ENCODE data around the gene BACE1.

BACE1 gene

DNA sequence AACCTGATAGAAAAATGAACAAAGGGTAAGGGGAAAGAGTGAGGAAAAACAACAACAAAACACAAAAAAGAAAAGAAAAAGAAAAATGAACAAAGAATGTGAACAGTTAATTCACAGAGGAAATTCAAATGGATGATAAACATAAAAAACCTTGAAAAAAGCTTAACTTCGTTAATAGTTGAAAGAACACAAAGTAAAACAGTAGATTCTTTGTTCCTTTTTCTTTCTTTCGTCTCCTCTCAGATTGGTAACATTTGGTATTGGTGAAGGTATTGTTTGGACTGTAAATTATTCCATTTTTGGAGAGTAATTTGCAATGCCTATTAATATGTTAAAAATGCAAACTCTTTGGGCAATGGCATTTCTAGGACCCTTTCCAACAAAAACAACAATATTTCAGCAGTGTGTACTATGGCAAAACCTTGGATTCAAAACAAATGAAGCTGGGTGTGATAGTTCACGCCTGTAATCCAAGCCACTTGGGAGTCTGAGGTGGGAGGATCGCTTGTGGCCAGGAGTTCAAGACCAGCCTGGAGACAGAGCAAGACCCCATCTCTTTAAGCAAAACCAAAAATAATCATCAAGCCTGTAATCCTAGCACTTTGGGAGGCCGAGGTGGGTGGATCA, 3.3 kb upstream of the BACE1 start:
- ChIA-PET POLR2A (ENCODE audit: low non-redundant PET) (no interaction called here), CTCF (interaction anchor here (0.7 kb wide), 1 partner anchor 921 kb away, joined by 3 read pairs; no protein-coding TSS in a partner anchor)
- TF ChIP-seq, protein P1, sequence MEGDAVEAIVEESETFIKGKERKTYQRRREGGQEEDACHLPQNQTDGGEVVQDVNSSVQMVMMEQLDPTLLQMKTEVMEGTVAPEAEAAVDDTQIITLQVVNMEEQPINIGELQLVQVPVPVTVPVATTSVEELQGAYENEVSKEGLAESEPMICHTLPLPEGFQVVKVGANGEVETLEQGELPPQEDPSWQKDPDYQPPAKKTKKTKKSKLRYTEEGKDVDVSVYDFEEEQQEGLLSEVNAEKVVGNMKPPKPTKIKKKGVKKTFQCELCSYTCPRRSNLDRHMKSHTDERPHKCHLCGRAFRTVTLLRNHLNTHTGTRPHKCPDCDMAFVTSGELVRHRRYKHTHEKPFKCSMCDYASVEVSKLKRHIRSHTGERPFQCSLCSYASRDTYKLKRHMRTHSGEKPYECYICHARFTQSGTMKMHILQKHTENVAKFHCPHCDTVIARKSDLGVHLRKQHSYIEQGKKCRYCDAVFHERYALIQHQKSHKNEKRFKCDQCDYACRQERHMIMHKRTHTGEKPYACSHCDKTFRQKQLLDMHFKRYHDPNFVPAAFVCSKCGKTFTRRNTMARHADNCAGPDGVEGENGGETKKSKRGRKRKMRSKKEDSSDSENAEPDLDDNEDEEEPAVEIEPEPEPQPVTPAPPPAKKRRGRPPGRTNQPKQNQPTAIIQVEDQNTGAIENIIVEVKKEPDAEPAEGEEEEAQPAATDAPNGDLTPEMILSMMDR (conservative IDR thresholded peaks at IDR 0.05; ENCODE audit: low read depth) = no peak
- no peak overlapping the region for H3K27ac ChIP-seq
- no peak for DNase-seq (ENCODE audit: low spot score)

GRCh38 chr11:117318738-117319137, 2.7 kb upstream of the BACE1 start:
- TF ChIP-seq, protein P1 (conservative IDR thresholded peaks at IDR 0.05; ENCODE audit: low read depth) = no peak
- CTCF ChIA-PET = interaction anchor here (0.7 kb wide), 1 partner anchor 920 kb away, joined by 3 read pairs; no protein-coding TSS in a partner anchor
- POLR2A ChIA-PET (ENCODE audit: low non-redundant PET) = no interaction called here

DNA sequence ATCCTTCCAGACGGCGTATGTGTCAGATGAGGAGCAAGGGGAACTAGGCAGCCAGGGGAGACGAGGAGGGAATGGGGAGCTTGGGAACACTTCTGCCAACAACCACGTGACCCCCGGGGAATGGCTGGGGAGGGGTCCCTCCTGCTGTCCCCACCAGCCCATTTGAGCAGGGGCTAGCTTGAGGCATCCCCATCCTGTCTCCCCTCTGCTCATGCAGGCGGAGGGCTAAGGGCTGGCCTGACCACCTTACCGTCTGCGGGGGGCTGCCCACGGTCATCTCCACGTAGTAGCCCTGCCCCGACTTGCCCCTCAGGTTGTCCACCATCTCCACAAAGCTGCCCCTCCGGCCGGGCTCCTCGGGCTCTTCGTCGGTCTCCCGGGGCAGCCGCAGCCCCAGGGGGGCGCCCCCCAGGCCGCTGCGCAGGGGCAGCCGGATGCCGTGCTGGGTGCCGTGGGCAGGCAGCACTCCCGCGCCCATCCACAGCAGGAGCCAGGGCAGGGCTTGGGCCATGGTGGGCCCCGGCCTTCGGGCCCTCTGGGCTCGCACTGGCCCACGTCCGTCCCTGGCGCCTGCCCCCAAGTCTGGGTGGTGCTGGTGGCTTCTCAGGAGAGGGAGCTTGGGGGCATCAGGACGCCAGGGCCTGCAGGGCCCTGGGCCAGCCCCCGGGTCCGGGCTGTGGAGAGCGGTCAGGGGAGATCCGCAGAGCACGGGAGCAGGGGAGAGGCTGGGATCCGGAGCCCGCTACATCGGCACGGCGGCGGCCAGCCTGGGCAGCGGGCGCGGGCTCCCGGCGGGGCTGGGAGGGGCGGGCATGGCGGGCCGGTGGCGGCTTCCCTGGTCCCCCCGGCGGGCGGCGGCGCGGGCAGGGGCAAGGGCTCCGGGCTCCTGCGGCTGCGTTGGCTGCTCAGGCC, 515 bp downstream of the BACE1 start:
- TF ChIP-seq, protein P1 (conservative IDR thresholded peaks at IDR 0.05; ENCODE audit: low read depth) = no peak
- CTCF ChIA-PET = interaction anchor here (0.6 kb wide), 1 partner anchor 20 kb away, joined by 4 read pairs; no protein-coding TSS in a partner anchor
- peak overlapping the region; percentile 65 for H3K27ac ChIP-seq
- POLR2A ChIA-PET (ENCODE audit: low non-redundant PET) = interaction anchor here (1.0 kb wide), 1 partner anchor 13 kb away, joined by 3 read pairs; no protein-coding TSS in a partner anchor
- DNase-seq (ENCODE audit: low spot score) = no peak

More at GRCh38 chr11:117318738-117319137, 2.7 kb upstream of the BACE1 start:
- H3K27ac ChIP-seq = no peak overlapping the region
- DNase-seq (ENCODE audit: low spot score) = no peak

GRCh38 chr11:117314840-117315239, 1.2 kb downstream of the BACE1 start:
- no peak for DNase-seq (ENCODE audit: low spot score)
- H3K27ac ChIP-seq = peak overlapping the region; percentile 65
- TF ChIP-seq, protein P1 (conservative IDR thresholded peaks at IDR 0.05; ENCODE audit: low read depth) = no peak
- POLR2A ChIA-PET (ENCODE audit: low non-redundant PET) = interaction anchor here (1.0 kb wide), 1 partner anchor 14 kb away, joined by 3 read pairs; no protein-coding TSS in a partner anchor
- CTCF ChIA-PET = no interaction called here

DNA sequence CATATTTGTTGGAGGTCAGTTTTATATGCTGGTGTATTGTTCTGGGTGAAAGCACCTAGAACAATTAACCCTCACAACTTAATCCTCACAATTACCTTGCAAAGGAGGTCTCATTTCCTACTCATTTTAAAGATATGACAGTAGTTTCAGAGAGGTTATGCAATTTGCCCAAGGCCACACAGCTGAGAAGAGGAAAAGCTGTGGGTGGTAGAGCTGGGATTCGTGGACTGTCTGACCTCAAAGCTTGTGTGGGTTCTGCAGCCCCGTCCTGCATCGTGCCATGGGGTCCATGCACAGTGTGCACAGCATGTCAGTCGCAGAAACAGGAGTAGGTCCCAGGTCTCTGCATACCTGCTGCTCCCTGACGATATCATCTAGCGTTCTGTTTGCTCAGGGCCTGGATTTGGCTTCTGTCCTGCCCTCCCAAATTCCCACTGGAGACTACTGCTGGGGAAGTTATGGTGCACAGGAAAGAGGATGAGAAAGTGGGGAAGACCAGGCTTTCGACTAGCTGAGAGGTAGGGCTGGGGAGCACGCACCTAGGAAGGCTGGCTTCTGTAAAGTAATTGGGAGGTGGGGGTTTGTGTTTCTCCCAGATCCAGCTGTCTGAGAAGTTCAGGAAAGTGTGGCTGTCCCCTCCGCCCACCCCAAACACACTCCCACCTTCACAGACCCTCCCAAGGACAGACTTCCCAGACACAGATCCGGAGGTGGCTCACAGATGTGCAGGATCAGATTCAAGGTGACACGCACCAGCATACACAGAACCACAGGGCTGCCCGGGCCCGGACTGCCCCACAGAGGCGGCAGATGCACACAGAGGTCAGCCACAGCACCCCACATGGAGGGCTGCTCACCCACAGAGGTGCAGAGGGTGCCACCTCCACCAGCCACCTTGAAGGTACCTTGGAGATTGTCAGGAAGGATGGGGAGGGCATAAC, 2.0 kb downstream of the BACE1 start:
- DNase-seq (ENCODE audit: low spot score) = no peak
- H3K27ac ChIP-seq = peak overlapping the region; percentile 65
- TF ChIP-seq, protein P1 (conservative IDR thresholded peaks at IDR 0.05; ENCODE audit: low read depth) = no peak
- ChIA-PET CTCF (no interaction called here), POLR2A (ENCODE audit: low non-redundant PET) (no interaction called here)
